WERI-Rb-1 (cell line): Measurements from ENCODE around the gene CDCP2.
"Not testable (repeated sequence)": the region's sequence is repeated elsewhere in the genome, so short reads cannot be mapped to it uniquely, and the experiment has no call there.

Source experiments
- DNase-seq: peaks from one replicate; pipeline ENCODE4 v3.0.0-alpha.2; 2020
- H3K27ac ChIP-seq: fragments of 250-450 bp; sonication (Bioruptor Pico); 2 replicates; pipeline ENCODE4 v1.5.1; 2020; ENCODE audit warnings: mild to moderate bottlenecking, moderate library complexity
- H3K27me3 ChIP-seq: fragments of 250-450 bp; sonication (Bioruptor Pico); 2 replicates; pipeline ENCODE4 v1.5.1; 2021; ENCODE audit warnings: mild to moderate bottlenecking, low read depth, moderate library complexity; ENCODE audit not compliant: insufficient read depth, severe bottlenecking
- H3K36me3 ChIP-seq: fragments of 250-450 bp; sonication (Bioruptor Pico); 2 replicates; pipeline ENCODE4 v1.5.1; 2020; ENCODE audit warnings: mild to moderate bottlenecking, moderate library complexity
- H3K4me3 ChIP-seq: 2 replicates; pipeline ENCODE4 v1.5.1; 2011; ENCODE audit warnings: low read depth, mild to moderate bottlenecking, control low read depth, low read length
- H3K9me3 ChIP-seq: fragments of 250-450 bp; sonication (Bioruptor Pico); 2 replicates; pipeline ENCODE4 v1.5.1; 2021; ENCODE audit warnings: mild to moderate bottlenecking, moderate library complexity; ENCODE audit not compliant: severe bottlenecking
- TF ChIP-seq, protein P1 (sequence below): IDR thresholded peaks from 2 replicates; pipeline ENCODE4 v1.5.1; 2011; ENCODE audit warnings: low read depth, mild to moderate bottlenecking, control low read depth, inconsistent platforms, low read length

CDCP2 gene

DNA sequence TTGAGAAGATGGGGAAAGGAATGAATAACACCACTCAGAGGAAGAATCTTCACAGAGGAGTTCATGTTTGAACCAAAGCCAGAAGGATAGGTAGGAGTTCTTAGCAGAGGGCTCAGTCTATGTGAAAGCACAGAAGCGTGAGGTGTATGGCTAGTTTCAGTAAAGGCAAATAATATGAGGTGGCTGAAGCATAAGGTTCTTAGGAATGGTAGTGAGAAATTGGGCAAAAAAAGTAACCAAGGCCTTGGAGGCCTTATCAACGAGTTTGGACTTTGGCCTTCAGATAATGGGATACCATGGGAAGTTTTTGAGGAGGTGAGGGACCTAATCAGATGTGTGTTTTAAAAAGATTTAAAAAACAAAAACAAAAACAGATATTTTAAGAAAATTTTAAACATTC lies 52.3 kb downstream of the CDCP2 start:
- Histone ChIP-seq H3K4me3 (no peak overlapping the region), H3K27ac (no peak overlapping the region), H3K36me3 (no peaks in the 10 kb centered on the region; the same call in 1 of the 2 replicates), H3K9me3 (no peaks in the 10 kb centered on the region), H3K27me3 (no peaks in the 10 kb centered on the region)
- DNase-seq, result no peak
- TF ChIP-seq, protein P1, sequence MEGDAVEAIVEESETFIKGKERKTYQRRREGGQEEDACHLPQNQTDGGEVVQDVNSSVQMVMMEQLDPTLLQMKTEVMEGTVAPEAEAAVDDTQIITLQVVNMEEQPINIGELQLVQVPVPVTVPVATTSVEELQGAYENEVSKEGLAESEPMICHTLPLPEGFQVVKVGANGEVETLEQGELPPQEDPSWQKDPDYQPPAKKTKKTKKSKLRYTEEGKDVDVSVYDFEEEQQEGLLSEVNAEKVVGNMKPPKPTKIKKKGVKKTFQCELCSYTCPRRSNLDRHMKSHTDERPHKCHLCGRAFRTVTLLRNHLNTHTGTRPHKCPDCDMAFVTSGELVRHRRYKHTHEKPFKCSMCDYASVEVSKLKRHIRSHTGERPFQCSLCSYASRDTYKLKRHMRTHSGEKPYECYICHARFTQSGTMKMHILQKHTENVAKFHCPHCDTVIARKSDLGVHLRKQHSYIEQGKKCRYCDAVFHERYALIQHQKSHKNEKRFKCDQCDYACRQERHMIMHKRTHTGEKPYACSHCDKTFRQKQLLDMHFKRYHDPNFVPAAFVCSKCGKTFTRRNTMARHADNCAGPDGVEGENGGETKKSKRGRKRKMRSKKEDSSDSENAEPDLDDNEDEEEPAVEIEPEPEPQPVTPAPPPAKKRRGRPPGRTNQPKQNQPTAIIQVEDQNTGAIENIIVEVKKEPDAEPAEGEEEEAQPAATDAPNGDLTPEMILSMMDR, result no peak

- no peaks in the 10 kb centered on the region for H3K27me3 ChIP-seq
- no peak overlapping the region for H3K27ac ChIP-seq
- TF ChIP-seq, protein P1, result no peak
- H3K9me3 ChIP-seq, result no peaks in the 10 kb centered on the region
- H3K36me3 ChIP-seq, result no peaks in the 10 kb centered on the region; the same call in 1 of the 2 replicates
- no peak overlapping the region for H3K4me3 ChIP-seq
- DNase-seq, result no peak
These were observed 53.7 kb downstream of the CDCP2 start for GRCh38 chr1:54099061-54099610.

DNA sequence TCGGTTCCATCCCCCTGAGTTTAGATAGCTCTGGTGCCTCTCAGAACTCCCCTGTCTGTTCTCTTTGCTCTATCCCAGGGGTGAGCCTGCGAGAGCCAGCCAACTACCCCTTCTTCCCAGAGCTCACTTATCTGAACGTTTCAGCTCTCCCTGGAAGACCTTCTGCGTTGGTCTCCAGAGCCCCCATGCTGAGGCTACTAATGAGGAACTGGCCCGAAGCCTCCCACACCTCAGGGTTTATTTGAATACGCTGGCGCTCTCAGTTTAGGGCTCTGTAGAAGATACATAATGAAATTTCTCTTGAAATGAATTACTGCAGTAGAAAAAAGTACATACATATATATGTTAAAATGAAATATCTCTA lies 55.9 kb downstream of the CDCP2 start:
- Histone ChIP-seq H3K36me3 (no peaks in the 10 kb centered on the region; the same call in 1 of the 2 replicates), H3K4me3 (no peak overlapping the region), H3K27ac (no peak overlapping the region), H3K9me3 (no peaks in the 10 kb centered on the region), H3K27me3 (no peaks in the 10 kb centered on the region)
- no peak for DNase-seq
- TF ChIP-seq, protein P1, result no peak

DNA sequence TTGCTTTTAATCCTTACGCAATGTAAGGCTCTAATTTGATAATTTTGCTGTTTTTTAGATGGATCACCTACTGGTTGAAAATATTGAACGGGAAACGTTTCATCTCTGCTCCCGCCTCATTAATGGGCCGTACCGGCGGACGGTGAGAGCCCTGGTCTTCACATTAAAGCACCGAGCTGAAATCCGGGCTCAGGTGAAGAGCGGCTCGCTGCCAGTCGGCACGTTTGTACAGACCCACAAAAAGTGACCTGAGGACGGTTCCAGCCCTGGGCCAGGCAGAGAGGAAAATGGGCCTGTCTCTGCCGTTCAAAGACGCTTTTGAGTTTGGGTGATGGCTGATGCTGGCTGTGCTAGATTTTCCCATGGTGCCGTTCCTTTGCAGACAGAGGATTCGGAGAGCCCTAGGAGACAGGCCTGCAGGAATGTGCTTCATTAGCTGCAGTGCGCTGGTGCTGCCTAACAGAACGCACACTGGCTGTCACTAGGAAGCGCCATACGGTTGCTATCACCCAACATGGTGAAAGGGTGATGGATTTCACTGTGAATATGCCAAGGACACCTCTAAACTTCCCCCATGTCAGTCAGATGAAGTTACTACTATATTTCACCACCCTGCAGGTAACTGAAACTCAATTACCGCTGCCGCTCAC lies 56.4 kb downstream of the CDCP2 start:
- DNase-seq, result no peak
- TF ChIP-seq, protein P1, result no peak
- no peak overlapping the region for H3K4me3 ChIP-seq
- H3K9me3 ChIP-seq, result no peaks in the 10 kb centered on the region
- H3K27ac ChIP-seq, result no peak overlapping the region
- no peaks in the 10 kb centered on the region; the same call in 1 of the 2 replicates for H3K36me3 ChIP-seq
- H3K27me3 ChIP-seq, result no peaks in the 10 kb centered on the region

GRCh38 chr1:54095546-54096226 lies 57.1 kb downstream of the CDCP2 start:
- no peak for DNase-seq
- H3K27me3 ChIP-seq, result no peaks in the 10 kb centered on the region
- TF ChIP-seq, protein P1, result no peak
- no peak overlapping the region for H3K4me3 ChIP-seq
- H3K27ac ChIP-seq, result no peak overlapping the region
- H3K9me3 ChIP-seq, result no peaks in the 10 kb centered on the region
- H3K36me3 ChIP-seq, result no peaks in the 10 kb centered on the region; the same call in 1 of the 2 replicates

GRCh38 chr1:54094730-54095105 lies 58.1 kb downstream of the CDCP2 start:
- H3K9me3 ChIP-seq, H3K27ac ChIP-seq, H3K36me3 ChIP-seq, DNase-seq, H3K4me3 ChIP-seq, H3K27me3 ChIP-seq: not testable (repeated sequence)
